ENCODE results near the gene NHLRC3.
"Not testable (repeated sequence)": the region's sequence is repeated elsewhere in the genome, so short reads cannot be mapped to it uniquely, and the experiment has no call there.

The NHLRC3 gene

DNA sequence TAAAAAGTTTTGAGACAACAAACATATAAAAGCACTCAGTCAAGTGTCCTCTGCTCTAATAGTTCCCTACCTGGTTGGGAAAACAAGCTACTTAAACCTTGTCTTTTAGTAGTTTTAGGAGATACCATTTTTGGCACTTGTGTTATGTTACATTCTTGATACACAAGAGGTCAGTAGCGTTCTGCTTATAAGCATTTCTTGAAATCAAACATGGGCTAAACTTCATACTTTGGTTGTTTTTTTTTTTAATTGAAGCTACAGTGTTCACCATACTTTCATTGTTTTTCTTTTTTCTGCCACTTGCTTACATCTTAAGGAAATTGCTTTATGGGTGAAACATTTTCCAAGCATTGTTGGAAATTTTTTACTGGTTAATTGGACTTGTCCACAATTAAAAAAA, 12.9 kb downstream of the NHLRC3 start:
- Histone ChIP-seq H3K4me2 (no peak overlapping the region), H3K4me3 (no peak overlapping the region), H3K9me3 (replicated peaks in 1 of 11) (peaks cover 4 to 5% (median 4%) of the 10 kb centered on the region in 11 experiments; a peak in 17 of 22 replicates), H3K9ac (no peak overlapping the region), H3K36me3 (peaks cover 9 to 50% (median 23%) of the 10 kb centered on the region in 11 experiments; a peak in 19 of 22 replicates), H4K20me1 (peaks cover 0 to 14% (median 0%) of the 10 kb centered on the region in 11 experiments; a peak in 1 of 22 replicates), H3K4me1 (peaks cover 0 to 10% (median 0%) of the 10 kb centered on the region in 10 experiments; a peak in 2 of 20 replicates), H3K27me3 (no peaks in the 10 kb centered on the region), H3K27ac (no peak overlapping the region)
- TF ChIP-seq Cebpa-rat (IDR thresholded peaks at IDR 0.05), result no peak

- H3K4me2 ChIP-seq, result no peak overlapping the region
Measured at GRCh38 chr13:39052944-39053343, 14.7 kb downstream of the NHLRC3 start.

GRCh38 chr13:39054112-39054511, 15.9 kb downstream of the NHLRC3 start:
- H3K9me3 ChIP-seq (replicated peaks in 1 of 11), result peaks cover 6 to 16% (median 9%) of the 10 kb centered on the region in 11 experiments; a peak in 19 of 22 replicates

More at GRCh38 chr13:39052944-39053343, 14.7 kb downstream of the NHLRC3 start:
- no peak overlapping the region for H3K4me3 ChIP-seq
- no peaks in the 10 kb centered on the region for H3K27me3 ChIP-seq
- H3K9ac ChIP-seq, result no peak overlapping the region
- peaks cover 6 to 16% (median 9%) of the 10 kb centered on the region in 11 experiments; a peak in 19 of 22 replicates for H3K9me3 ChIP-seq (replicated peaks in 1 of 11)
- peaks cover 0 to 10% (median 0%) of the 10 kb centered on the region in 10 experiments; a peak in 2 of 20 replicates for H3K4me1 ChIP-seq
- H4K20me1 ChIP-seq, result peaks cover 0 to 22% (median 0%) of the 10 kb centered on the region in 11 experiments; a peak in 1 of 22 replicates
- H3K27ac ChIP-seq, result no peak overlapping the region
- TF ChIP-seq Cebpa-rat (IDR thresholded peaks at IDR 0.05), result no peak
- H3K36me3 ChIP-seq, result peaks cover 14 to 44% (median 24%) of the 10 kb centered on the region in 11 experiments; a peak in 19 of 22 replicates

GRCh38 chr13:39056018-39056417, 17.8 kb downstream of the NHLRC3 start:
- peaks cover 0 to 23% (median 0%) of the 10 kb centered on the region in 11 experiments; a peak in 1 of 22 replicates for H4K20me1 ChIP-seq
- H3K9ac ChIP-seq, result no peak overlapping the region
- no peaks in the 10 kb centered on the region for H3K4me1 ChIP-seq
- peaks cover 9 to 38% (median 23%) of the 10 kb centered on the region in 11 experiments; a peak in 16 of 22 replicates for H3K36me3 ChIP-seq
- H3K4me3 ChIP-seq, result no peak overlapping the region
- TF ChIP-seq Cebpa-rat (IDR thresholded peaks at IDR 0.05), result no peak
- peaks cover 6 to 16% (median 9%) of the 10 kb centered on the region in 11 experiments; a peak in 19 of 22 replicates for H3K9me3 ChIP-seq (replicated peaks in 1 of 11)
- no peak overlapping the region for H3K27ac ChIP-seq
- no peaks in the 10 kb centered on the region for H3K27me3 ChIP-seq
- H3K4me2 ChIP-seq, result no peak overlapping the region

More at GRCh38 chr13:39054112-39054511, 15.9 kb downstream of the NHLRC3 start:
- H3K9ac ChIP-seq, result no peak overlapping the region
- H3K27ac ChIP-seq, result no peak overlapping the region
- H3K4me1 ChIP-seq, result 0 out of 20 replicates have a peak, but pooled peaks cover 0 to under 1% (median 0%) of the 10 kb centered on the region in 10 experiments
- no peaks in the 10 kb centered on the region for H3K27me3 ChIP-seq
- no peak overlapping the region for H3K4me2 ChIP-seq
- peaks cover 9 to 37% (median 20%) of the 10 kb centered on the region in 11 experiments; a peak in 16 of 22 replicates for H3K36me3 ChIP-seq
- peaks cover 0 to 23% (median 0%) of the 10 kb centered on the region in 11 experiments; a peak in 1 of 22 replicates for H4K20me1 ChIP-seq
- H3K4me3 ChIP-seq, result no peak overlapping the region
- TF ChIP-seq Cebpa-rat (IDR thresholded peaks at IDR 0.05), result no peak

DNA sequence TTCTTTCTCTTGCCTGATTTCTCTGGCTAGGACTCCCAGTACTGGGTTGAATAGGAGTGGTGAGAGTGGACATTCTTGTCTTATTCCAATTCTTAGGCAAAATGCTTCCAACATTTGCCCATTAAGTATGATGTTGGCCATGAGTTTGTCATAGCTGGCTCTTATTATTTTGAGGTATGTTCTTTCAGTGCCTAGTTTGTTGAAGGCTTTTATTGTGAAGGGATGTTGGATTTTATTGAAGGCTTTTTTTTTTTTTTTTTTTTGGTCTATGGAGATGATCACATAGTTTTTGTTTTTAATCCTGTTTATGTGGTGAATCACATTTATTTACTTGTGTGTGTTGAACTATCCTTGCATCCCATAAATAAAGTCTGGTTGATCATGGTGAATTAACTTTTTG, 19.8 kb downstream of the NHLRC3 start:
- Histone ChIP-seq H3K9ac (no peak overlapping the region), H3K27ac (no peak overlapping the region), H3K4me2 (no peak overlapping the region), H4K20me1 (peaks cover 0 to 22% (median 0%) of the 10 kb centered on the region in 11 experiments; a peak in 1 of 22 replicates), H3K4me1 (no peaks in the 10 kb centered on the region), H3K9me3 (replicated peaks in 1 of 11) (peaks cover 6 to 16% (median 9%) of the 10 kb centered on the region in 11 experiments; a peak in 20 of 22 replicates), H3K4me3 (no peak overlapping the region), H3K36me3 (peaks cover 9 to 41% (median 20%) of the 10 kb centered on the region in 11 experiments; a peak in 16 of 22 replicates), H3K27me3 (no peaks in the 10 kb centered on the region)
- TF ChIP-seq Cebpa-rat (IDR thresholded peaks at IDR 0.05), result no peak

DNA sequence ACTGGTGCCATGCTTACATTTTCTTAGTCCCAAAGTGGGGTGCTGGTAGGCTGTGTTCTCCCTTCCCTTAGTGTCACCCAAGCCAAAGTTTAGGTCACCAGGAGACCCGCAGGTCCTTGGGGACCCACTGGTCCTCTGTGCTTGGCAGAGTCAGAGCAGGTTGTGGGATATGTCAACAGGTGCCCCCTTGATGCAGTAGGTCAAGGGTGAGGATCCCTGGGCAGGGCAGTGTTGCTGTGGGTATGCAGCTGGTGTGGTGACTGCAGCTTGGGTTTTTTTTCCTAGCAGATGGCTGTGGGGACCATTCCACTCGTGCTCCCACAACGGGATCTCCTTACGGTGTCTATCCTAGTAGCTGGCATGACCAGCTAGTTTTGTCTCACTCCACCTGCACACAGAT, 23.7 kb downstream of the NHLRC3 start:
- Histone ChIP-seq H3K4me1 (no peaks in the 10 kb centered on the region), H3K27me3 (no peaks in the 10 kb centered on the region), H3K27ac (no peak overlapping the region), H3K9me3 (replicated peaks in 1 of 11) (peaks cover 0 to 7% (median 1%) of the 10 kb centered on the region in 11 experiments; a peak in 9 of 22 replicates), H3K36me3 (peaks cover 0 to 37% (median 5%) of the 10 kb centered on the region in 11 experiments; a peak in 10 of 22 replicates), H4K20me1 (peaks cover 0 to 12% (median 0%) of the 10 kb centered on the region in 11 experiments; a peak in 1 of 22 replicates), H3K4me3 (no peak overlapping the region), H3K4me2 (no peak overlapping the region), H3K9ac (no peak overlapping the region)
- TF ChIP-seq Cebpa-rat (IDR thresholded peaks at IDR 0.05), result no peak

GRCh38 chr13:39072842-39073241, 34.6 kb downstream of the NHLRC3 start:
- Histone ChIP-seq H3K4me1 (peaks cover 0 to 7% (median 2%) of the 10 kb centered on the region in 10 experiments; a peak in 2 of 20 replicates), H3K36me3 (no peaks in the 10 kb centered on the region), H3K4me3 (no peak overlapping the region), H3K27me3 (no peaks in the 10 kb centered on the region), H3K9ac (no peak overlapping the region), H4K20me1 (no peaks in the 10 kb centered on the region), H3K9me3 (replicated peaks in 1 of 11) (no peaks in the 10 kb centered on the region), H3K4me2 (peak overlapping the region in 2 of 11 experiments; percentile 10 to 32; a peak in 2 of 22 replicates), H3K27ac (no peak overlapping the region)
- TF ChIP-seq Cebpa-rat (IDR thresholded peaks at IDR 0.05), result no peak

DNA sequence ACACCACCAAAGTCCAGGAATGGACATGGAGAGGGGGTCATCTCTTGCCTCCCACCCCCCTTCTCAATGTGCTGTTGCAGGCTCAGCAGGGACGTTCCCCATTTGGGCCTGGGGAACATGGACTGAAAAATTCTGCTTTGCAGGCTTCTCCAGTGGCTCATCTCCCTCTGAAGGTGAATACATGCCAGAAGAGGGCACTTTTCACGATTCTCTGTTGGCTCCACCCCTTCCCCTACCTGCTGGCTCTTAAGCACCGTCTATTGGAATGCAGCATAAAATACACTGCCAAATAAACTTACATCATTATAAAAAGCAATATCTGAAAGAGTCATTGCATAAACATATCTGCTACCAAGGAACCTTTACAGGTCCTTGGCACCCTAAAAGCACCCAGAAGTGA, 35.7 kb downstream of the NHLRC3 start:
- no peaks in the 10 kb centered on the region for H4K20me1 ChIP-seq
- no peak overlapping the region for H3K4me3 ChIP-seq
- no peak overlapping the region for H3K4me2 ChIP-seq
- no peaks in the 10 kb centered on the region for H3K27me3 ChIP-seq
- 0 out of 22 replicates have a peak, but pooled peaks cover 0 to under 1% (median 0%) of the 10 kb centered on the region in 11 experiments for H3K9me3 ChIP-seq (replicated peaks in 1 of 11)
- H3K36me3 ChIP-seq, result no peaks in the 10 kb centered on the region
- H3K27ac ChIP-seq, result no peak overlapping the region
- H3K4me1 ChIP-seq, result peaks cover 0 to 7% (median 2%) of the 10 kb centered on the region in 10 experiments; a peak in 2 of 20 replicates
- no peak overlapping the region for H3K9ac ChIP-seq
- TF ChIP-seq Cebpa-rat (IDR thresholded peaks at IDR 0.05), result no peak

DNA sequence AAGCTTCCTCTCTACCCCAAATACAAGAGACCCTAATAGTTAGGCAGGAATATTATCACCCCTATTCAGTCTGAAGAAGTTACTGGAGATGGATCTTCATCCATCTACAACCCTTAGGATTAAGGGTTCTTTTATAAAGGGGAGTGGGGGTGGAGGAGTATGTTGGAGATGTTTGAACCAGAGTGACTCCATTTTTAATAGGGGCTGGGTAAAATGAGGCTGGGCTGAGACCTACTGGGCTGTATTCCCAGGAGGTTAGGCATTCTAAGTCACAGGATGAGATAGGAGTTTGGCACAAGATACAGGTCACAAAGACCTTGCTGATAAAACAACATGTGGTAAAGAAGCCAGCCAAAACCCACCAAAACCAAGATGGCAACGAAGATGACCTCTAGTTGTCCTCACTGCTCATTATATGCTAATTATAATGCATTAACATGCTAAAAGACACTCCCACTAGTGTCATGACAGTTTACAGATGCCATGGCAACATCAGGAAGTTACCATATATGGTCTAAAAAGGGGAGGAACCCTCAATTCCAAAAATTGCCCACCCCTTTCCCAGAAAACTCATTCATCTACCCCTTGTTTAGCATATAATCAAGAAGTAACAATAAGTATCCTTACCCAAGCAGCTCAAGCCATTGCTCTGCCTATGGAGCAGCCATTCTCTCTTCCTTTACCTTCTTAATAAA, 48.1 kb downstream of the NHLRC3 start:
- H3K4me3 ChIP-seq, H3K27ac ChIP-seq, H4K20me1 ChIP-seq, H3K9ac ChIP-seq, H3K4me2 ChIP-seq, H3K4me1 ChIP-seq, H3K36me3 ChIP-seq, H3K27me3 ChIP-seq: not testable (repeated sequence)
- H3K9me3 ChIP-seq (replicated peaks in 1 of 11), result peaks cover 20 to 32% (median 23%) of the 10 kb centered on the region in 11 experiments

Data from BLaER1 treated with 17β-estradiol and CSF1 and Interleukin-3, amounts not matched to agents 10 nM and 100 nM (cell line).